SK-N-SH treated with all-trans-retinoic acid at 6 μM for 48 hours (cell line): Measurements from ENCODE around the gene TTC7B.

Experiments used
- ARNTL ChIP-seq: fragments of 450-650 bp; formaldehyde crosslinking; IDR thresholded peaks from 2 replicates; pipeline ENCODE4 v1.5.0; 2020; ENCODE audit warnings: low read depth, mild to moderate bottlenecking, moderate library complexity, borderline replicate concordance
- BACH2 ChIP-seq: fragments of 250-450 bp; sonication (Bioruptor Pico); IDR thresholded peaks from 2 replicates; pipeline ENCODE4 v1.9.0; 2021; ENCODE audit warnings: mild to moderate bottlenecking, borderline replicate concordance
- CSDC2 ChIP-seq: fragments of 250-450 bp; sonication (Bioruptor Pico); IDR thresholded peaks from 2 replicates; pipeline ENCODE4 v1.5.0; 2020; ENCODE audit warnings: mild to moderate bottlenecking, moderate library complexity
- OSR1 ChIP-seq: fragments of 250-450 bp; sonication (Bioruptor Pico); IDR thresholded peaks from 2 replicates; pipeline ENCODE4 v1.8.0; 2022; ENCODE audit warnings: moderate library complexity, mild to moderate bottlenecking, inconsistent platforms
- PPARA ChIP-seq: fragments of 250-450 bp; sonication (Bioruptor Pico); IDR thresholded peaks from 2 replicates; pipeline ENCODE4 v1.5.0; 2020; ENCODE audit warnings: mild to moderate bottlenecking, borderline replicate concordance
- RARB ChIP-seq: fragments of 250-450 bp; sonication (Bioruptor Pico); IDR thresholded peaks from 2 replicates; pipeline ENCODE4 v1.8.0; 2021; ENCODE audit warnings: mild to moderate bottlenecking, moderate library complexity
- SNAI2 ChIP-seq: fragments of 250-450 bp; sonication (Bioruptor Pico); IDR thresholded peaks from 2 replicates; pipeline ENCODE4 v1.5.0; 2020; ENCODE audit warnings: mild to moderate bottlenecking, moderate library complexity
- ZC3H10 ChIP-seq: fragments of 250-450 bp; sonication (Bioruptor Pico); IDR thresholded peaks from 2 replicates; pipeline ENCODE4 v1.5.1; 2021; ENCODE audit warnings: mild to moderate bottlenecking, moderate library complexity
- ZFP3 ChIP-seq: fragments of 250-450 bp; sonication (Bioruptor Pico); IDR thresholded peaks from 2 replicates; pipeline ENCODE4 v1.5.0; 2020; ENCODE audit warnings: mild to moderate bottlenecking, moderate library complexity
- ZFP30 ChIP-seq: fragments of 450-650 bp; formaldehyde crosslinking; IDR thresholded peaks from 2 replicates; pipeline ENCODE4 v1.5.0; 2022; ENCODE audit warnings: mild to moderate bottlenecking, moderate library complexity
- ZNF70 ChIP-seq: fragments of 450-650 bp; formaldehyde crosslinking; IDR thresholded peaks from 2 replicates; pipeline ENCODE4 v1.5.0; 2020; ENCODE audit warnings: mild to moderate bottlenecking, moderate library complexity
- TF ChIP-seq, protein P1 (sequence below): fragments of 250-450 bp; sonication (Bioruptor Pico); IDR thresholded peaks from 2 replicates; pipeline ENCODE4 v1.5.0; 2020; ENCODE audit warnings: mild to moderate bottlenecking, moderate library complexity

DNA sequence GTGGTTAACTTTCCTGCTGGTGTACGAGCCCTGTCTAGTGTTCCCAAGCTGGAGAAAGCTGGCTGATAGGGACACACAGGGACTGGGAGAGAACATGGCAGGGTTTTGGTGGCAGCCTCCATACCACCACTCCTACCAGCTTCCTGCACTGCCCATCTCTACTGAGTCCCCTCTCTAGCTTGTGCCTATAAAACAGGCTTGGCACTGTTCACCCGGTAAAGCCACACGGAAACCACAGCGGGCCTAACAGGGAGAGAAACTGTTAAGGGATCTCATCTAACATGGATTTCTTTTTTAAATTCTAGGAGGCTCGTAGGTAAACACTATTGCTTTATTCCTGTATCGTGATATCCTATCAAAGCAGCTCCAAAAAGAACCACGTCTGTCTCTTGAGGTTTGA lies 204.7 kb downstream of the TTC7B start:
- TF ChIP-seq SNAI2 (CRISPR knock-in tag), result no peak
- no peak for TF ChIP-seq ZFP30 (CRISPR knock-in tag)
- TF ChIP-seq ZFP3, result no peak
- no peak for TF ChIP-seq OSR1 (CRISPR knock-in tag)
- no peak for TF ChIP-seq ZC3H10 (CRISPR knock-in tag)
- TF ChIP-seq ARNTL (CRISPR knock-in tag), result no peak
- no peak for TF ChIP-seq ZNF70 (CRISPR knock-in tag)
- TF ChIP-seq CSDC2, result no peak
- no peak for TF ChIP-seq RARB
- no peak for TF ChIP-seq PPARA (CRISPR knock-in tag)
- TF ChIP-seq, protein P1, sequence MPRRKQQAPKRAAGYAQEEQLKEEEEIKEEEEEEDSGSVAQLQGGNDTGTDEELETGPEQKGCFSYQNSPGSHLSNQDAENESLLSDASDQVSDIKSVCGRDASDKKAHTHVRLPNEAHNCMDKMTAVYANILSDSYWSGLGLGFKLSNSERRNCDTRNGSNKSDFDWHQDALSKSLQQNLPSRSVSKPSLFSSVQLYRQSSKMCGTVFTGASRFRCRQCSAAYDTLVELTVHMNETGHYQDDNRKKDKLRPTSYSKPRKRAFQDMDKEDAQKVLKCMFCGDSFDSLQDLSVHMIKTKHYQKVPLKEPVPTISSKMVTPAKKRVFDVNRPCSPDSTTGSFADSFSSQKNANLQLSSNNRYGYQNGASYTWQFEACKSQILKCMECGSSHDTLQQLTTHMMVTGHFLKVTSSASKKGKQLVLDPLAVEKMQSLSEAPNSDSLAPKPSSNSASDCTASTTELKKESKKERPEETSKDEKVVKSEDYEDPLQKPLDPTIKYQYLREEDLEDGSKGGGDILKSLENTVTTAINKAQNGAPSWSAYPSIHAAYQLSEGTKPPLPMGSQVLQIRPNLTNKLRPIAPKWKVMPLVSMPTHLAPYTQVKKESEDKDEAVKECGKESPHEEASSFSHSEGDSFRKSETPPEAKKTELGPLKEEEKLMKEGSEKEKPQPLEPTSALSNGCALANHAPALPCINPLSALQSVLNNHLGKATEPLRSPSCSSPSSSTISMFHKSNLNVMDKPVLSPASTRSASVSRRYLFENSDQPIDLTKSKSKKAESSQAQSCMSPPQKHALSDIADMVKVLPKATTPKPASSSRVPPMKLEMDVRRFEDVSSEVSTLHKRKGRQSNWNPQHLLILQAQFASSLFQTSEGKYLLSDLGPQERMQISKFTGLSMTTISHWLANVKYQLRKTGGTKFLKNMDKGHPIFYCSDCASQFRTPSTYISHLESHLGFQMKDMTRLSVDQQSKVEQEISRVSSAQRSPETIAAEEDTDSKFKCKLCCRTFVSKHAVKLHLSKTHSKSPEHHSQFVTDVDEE (CRISPR knock-in tag), result no peak
- TF ChIP-seq BACH2, result no peak
